Measurements from ENCODE around the gene THAP4. TPM values are rescaled to one million over a fixed set of nuclear protein-coding genes. Genes with fewer than 3 reads are reported as not detected.

THAP4 gene
- total and polyA plus RNA-seq, 2 experiments from 2014 or later, result 62.9 to 80.4 TPM

GRCh38 chr2:241560883-241561474 is 76.0 kb downstream of the THAP4 start:
- ATAC-seq, result no peak
- H3K4me1 Mint-ChIP-seq, result peaks cover 13% of the 10 kb centered on the region
- no peaks in the 10 kb centered on the region for H3K36me3 ChIP-seq (ENCODE audit: insufficient read depth)
- no peak overlapping the region for H3K4me3 ChIP-seq
- H3K27ac Mint-ChIP-seq, result no peak overlapping the region
- peaks cover 4% of the 10 kb centered on the region for H3K79me2 ChIP-seq (replicated peaks; ENCODE audit: insufficient read depth)
- peaks cover 18% of the 10 kb centered on the region for H3K9me3 Mint-ChIP-seq
- H3K27me3 Mint-ChIP-seq (ENCODE audit: insufficient read depth, low read depth, poor library complexity), result peaks cover 23% of the 10 kb centered on the region
- peak overlapping the region; percentile 75; the same call in 1 of the 3 replicates for H3K4me3 Mint-ChIP-seq
- H3K27me3 ChIP-seq (ENCODE audit: insufficient read depth), result peaks cover 8% of the 10 kb centered on the region; the same call in 1 of the 2 replicates
- no peak overlapping the region for H3K4me2 ChIP-seq
- H4K20me1 ChIP-seq (replicated peaks; ENCODE audit: insufficient read depth), result peaks cover 14% of the 10 kb centered on the region
- no peak overlapping the region for H2AFZ ChIP-seq
- TF ChIP-seq CTCF (conservative IDR thresholded peaks at IDR 0.05; ENCODE audit: low read depth in 2 of 2) (no peak), REST (IDR thresholded peaks at IDR 0.05; ENCODE audit: unreplicated experiment) (no peak), ZNF331 (CRISPR knock-in tag; IDR thresholded peaks at IDR 0.05; ENCODE audit: low read depth) (no peak), ZNF114 (CRISPR knock-in tag; IDR thresholded peaks at IDR 0.05) (no peak), STAT1 (IDR thresholded peaks at IDR 0.05; ENCODE audit: unreplicated experiment) (no peak), EZH2 (IDR thresholded peaks at IDR 0.05; ENCODE audit: low read depth, unreplicated experiment) (no peak), JUNB (IDR thresholded peaks at IDR 0.05; ENCODE audit: unreplicated experiment) (no peak)
- no peak for DNase-seq (ENCODE audit: low spot score)
- H3K27ac ChIP-seq (ENCODE audit: low read depth), result no peak overlapping the region
- peaks cover 3% of the 10 kb centered on the region for H3K4me1 ChIP-seq (ENCODE audit: insufficient read depth)
- H3K9me2 ChIP-seq (ENCODE audit: insufficient read depth), result no peaks in the 10 kb centered on the region
- peaks cover 8% of the 10 kb centered on the region; the same call in 2 of the 3 replicates for H3K36me3 Mint-ChIP-seq (ENCODE audit: low read depth)
- no peaks in the 10 kb centered on the region for H3F3A ChIP-seq (replicated peaks; ENCODE audit: low read depth)

- Histone ChIP-seq H2AFZ (no peak overlapping the region), H3F3A (replicated peaks; ENCODE audit: low read depth) (no peaks in the 10 kb centered on the region), H3K36me3 (ENCODE audit: insufficient read depth) (no peaks in the 10 kb centered on the region), H3K9me2 (ENCODE audit: insufficient read depth) (no peaks in the 10 kb centered on the region), H3K27ac (ENCODE audit: low read depth) (no peak overlapping the region), H3K27me3 (ENCODE audit: insufficient read depth) (peaks cover 8% of the 10 kb centered on the region; the same call in 1 of the 2 replicates), H3K79me2 (replicated peaks; ENCODE audit: insufficient read depth) (peaks cover 4% of the 10 kb centered on the region), H3K4me1 (ENCODE audit: insufficient read depth) (peaks cover 9% of the 10 kb centered on the region), H3K4me2 (peak overlapping the region; percentile 87), H4K20me1 (replicated peaks; ENCODE audit: insufficient read depth) (peaks cover 14% of the 10 kb centered on the region), H3K4me3 (peak overlapping the region; percentile 82)
- H3K36me3 Mint-ChIP-seq (ENCODE audit: low read depth), result peaks cover 8% of the 10 kb centered on the region; the same call in 2 of the 3 replicates
- H3K4me3 Mint-ChIP-seq, result peak overlapping the region; percentile 75
- H3K4me1 Mint-ChIP-seq, result peaks cover 20% of the 10 kb centered on the region
- peaks cover 25% of the 10 kb centered on the region for H3K27me3 Mint-ChIP-seq (ENCODE audit: insufficient read depth, low read depth, poor library complexity)
- H3K27ac Mint-ChIP-seq, result no peak overlapping the region
- no peak for ATAC-seq
- peaks cover 23% of the 10 kb centered on the region for H3K9me3 Mint-ChIP-seq
- DNase-seq (ENCODE audit: low spot score), result no peak
- no peak for TF ChIP-seq STAT1 (IDR thresholded peaks at IDR 0.05; ENCODE audit: unreplicated experiment)
- no peak for TF ChIP-seq ETS1 (IDR thresholded peaks at IDR 0.05)
- no peak for TF ChIP-seq POLR2AphosphoS5 (IDR thresholded peaks at IDR 0.05; ENCODE audit: low read depth)
- no peak for TF ChIP-seq CTCF (conservative IDR thresholded peaks at IDR 0.05; ENCODE audit: low read depth in 2 of 2)
- TF ChIP-seq CREB1 (CRISPR knock-in tag; IDR thresholded peaks at IDR 0.05; ENCODE audit: low read depth), result no peak
- TF ChIP-seq EZH2 (IDR thresholded peaks at IDR 0.05; ENCODE audit: low read depth, unreplicated experiment), result no peak
- no peak for TF ChIP-seq ZNF331 (CRISPR knock-in tag; IDR thresholded peaks at IDR 0.05; ENCODE audit: low read depth)
- no peak for TF ChIP-seq EZH2phosphoT487 (IDR thresholded peaks at IDR 0.05; ENCODE audit: unreplicated experiment)
- TF ChIP-seq ZNF114 (CRISPR knock-in tag; IDR thresholded peaks at IDR 0.05), result no peak
- no peak for TF ChIP-seq NANOG (IDR thresholded peaks at IDR 0.05; ENCODE audit: borderline replicate concordance)
These were observed 76.6 kb downstream of the THAP4 start for GRCh38 chr2:241560162-241560882.
